H1 (cell line): ENCODE data around the gene FADS6. TPM values are rescaled to one million over a fixed set of nuclear protein-coding genes. Genes with fewer than 3 reads are reported as not detected.

Experiments
- CTCF ChIA-PET: fragments of 300-600 bp; sonication (Branson Sonifier 250); formaldehyde crosslinking; loops from one replicate; lab custom pipeline; 2021; ENCODE audit not compliant: partially characterized antibody; lab: Charles Lee
- POLR2A ChIA-PET: fragments of 300-600 bp; sonication (Branson Sonifier 250); formaldehyde crosslinking; loops from one replicate; lab custom pipeline; 2021; ENCODE audit warnings: inconsistent platforms; ENCODE audit not compliant: partially characterized antibody; lab: Charles Lee
- DNase-seq, 2 experiments: peaks; one replicate each; pipeline versions ENCODE4 v3.0.0 to v3.0.0-alpha.2; 2010 to 2022; ENCODE audit warnings: low spot score in 2 of 2, low read depth in 1 of 2, mixed read lengths in 1 of 2
- FAIRE-seq: peaks from 2 replicates; lab custom pipeline; 2011; peaks lifted over from hg19 to GRCh38; lab: Jason Lieb, UNC
- H2AFZ ChIP-seq: 2 replicates; pipeline ENCODE4 v1.8.1; 2012; ENCODE audit warnings: low read length, inconsistent platforms
- H2AK5ac ChIP-seq: 2 replicates; pipeline ENCODE4 v1.6.1; 2013; ENCODE audit warnings: low read depth, low read length
- H2BK120ac ChIP-seq: replicated peaks from 2 replicates; pipeline ENCODE3; 2013; ENCODE audit warnings: low read depth, low read length, inconsistent platforms
- H2BK12ac ChIP-seq: 2 replicates; pipeline ENCODE4 v1.6.1; 2013; ENCODE audit warnings: low read depth, low read length
- H2BK15ac ChIP-seq: 2 replicates; pipeline ENCODE4 v1.6.1; 2013; ENCODE audit warnings: low read length
- H2BK20ac ChIP-seq: 2 replicates; pipeline ENCODE4 v1.6.1; 2013; ENCODE audit warnings: low read length
- H2BK5ac ChIP-seq: 2 replicates; pipeline ENCODE4 v1.6.1; 2013; ENCODE audit warnings: low read depth, low read length
- H3K14ac ChIP-seq: 2 replicates; pipeline ENCODE4 v1.6.1; 2013; ENCODE audit warnings: inconsistent platforms; ENCODE audit not compliant: insufficient read length
- H3K18ac ChIP-seq: 2 replicates; pipeline ENCODE4 v1.6.1; 2013; ENCODE audit warnings: low read length; ENCODE audit errors: extremely low read depth
- H3K23ac ChIP-seq: 2 replicates; pipeline ENCODE4 v1.6.1; 2013; ENCODE audit warnings: inconsistent platforms; ENCODE audit not compliant: insufficient read length
- H3K23me2 ChIP-seq: 2 replicates; pipeline ENCODE4 v1.6.1; 2013; ENCODE audit warnings: low read depth, low read length
- H3K27ac ChIP-seq: 2 replicates; pipeline ENCODE4 v1.6.1; 2011; ENCODE audit warnings: low read depth, low read length, inconsistent platforms
- H3K27me3 ChIP-seq, 4 experiments: replicated peaks in 1 of 4; 1 replicate in 1 of 4; 2 replicates in 3 of 4; pipeline versions ENCODE4 v1.6.1 to v1.8.1; 2011 to 2013; ENCODE audit warnings: low read length in 3 of 4, mild to moderate bottlenecking in 3 of 4, inconsistent platforms in 2 of 4, mixed read lengths in 2 of 4, moderate library complexity in 1 of 4; ENCODE audit not compliant: control insufficient read depth in 3 of 4, insufficient read depth in 3 of 4; ENCODE audit errors: extremely low read depth in 1 of 4
- H3K36me3 ChIP-seq, 4 experiments: 2 replicates each; pipeline versions ENCODE4 v1.6.1 to v1.8.1; 2011 to 2013; ENCODE audit warnings: mild to moderate bottlenecking in 4 of 4, low read length in 3 of 4, moderate library complexity in 2 of 4, control low read depth in 1 of 4, inconsistent platforms in 1 of 4; ENCODE audit not compliant: insufficient read depth in 4 of 4, control insufficient read depth in 2 of 4
- H3K4ac ChIP-seq: replicated peaks from 2 replicates; pipeline ENCODE3; 2013; ENCODE audit warnings: low read length, low read depth, mixed read lengths, inconsistent platforms; ENCODE audit not compliant: insufficient read length
- H3K4me1 ChIP-seq, 4 experiments: replicated peaks in 1 of 4; 1 replicate in 1 of 4; 2 replicates in 3 of 4; pipeline versions ENCODE4 v1.6.1 to v1.8.1; 2011 to 2013; ENCODE audit warnings: low read length in 3 of 4, inconsistent platforms in 2 of 4, mixed read lengths in 1 of 4; ENCODE audit not compliant: insufficient read depth in 4 of 4, control insufficient read depth in 3 of 4
- H3K4me2 ChIP-seq, 2 experiments: 2 replicates each; pipeline versions ENCODE4 v1.6.1 to v1.8.1; 2011 to 2013; ENCODE audit warnings: low read depth in 2 of 2, low read length in 2 of 2, control low read depth in 1 of 2, inconsistent platforms in 1 of 2, mild to moderate bottlenecking in 1 of 2; ENCODE audit not compliant: insufficient read depth in 1 of 2
- H3K4me3 ChIP-seq, 4 experiments: fragments of 200-600, 300-600 bp in 1 of 4; sonication (generic), shearing (Covaris generic), sonication (Bioruptor Twin) in 1 of 4; 2 replicates each; pipeline versions ENCODE4 v1.5.1 to v1.8.1; 2011 to 2016; ENCODE audit warnings: low read length in 4 of 4, low read depth in 3 of 4, control low read depth in 2 of 4, inconsistent platforms in 2 of 4, mild to moderate bottlenecking in 2 of 4, mixed read lengths in 1 of 4, moderate library complexity in 1 of 4; ENCODE audit not compliant: insufficient read depth in 2 of 4; ENCODE audit errors: extremely low read depth in 1 of 4
- H3K56ac ChIP-seq: replicated peaks from 2 replicates; pipeline ENCODE3; 2013; ENCODE audit warnings: low read depth, mild to moderate bottlenecking, mixed read lengths, low read length, inconsistent platforms; ENCODE audit not compliant: insufficient read length
- H3K79me1 ChIP-seq: 2 replicates; pipeline ENCODE4 v1.6.1; 2013; ENCODE audit warnings: low read depth, low read length, control low read depth
- H3K79me2 ChIP-seq, 2 experiments: 2 replicates each; pipeline versions ENCODE4 v1.6.1 to v1.8.1; 2012 to 2013; ENCODE audit warnings: low read length in 2 of 2, mild to moderate bottlenecking in 2 of 2, inconsistent platforms in 1 of 2; ENCODE audit not compliant: insufficient read depth in 2 of 2, control insufficient read depth in 1 of 2
- H3K9ac ChIP-seq, 4 experiments: replicated peaks in 1 of 4; 1 replicate in 1 of 4; 2 replicates in 3 of 4; pipeline versions ENCODE4 v1.6.1 to v1.8.1; 2011 to 2013; ENCODE audit warnings: low read depth in 3 of 4, low read length in 3 of 4, control low read depth in 2 of 4, mild to moderate bottlenecking in 2 of 4, moderate library complexity in 2 of 4, inconsistent platforms in 1 of 4; ENCODE audit errors: extremely low read depth in 1 of 4
- H3K9me3 ChIP-seq, 2 experiments: 2 replicates each; pipeline versions ENCODE4 v1.6.1 to v1.8.1; 2012 to 2013; ENCODE audit warnings: mild to moderate bottlenecking in 2 of 2, moderate library complexity in 2 of 2, control low read depth in 1 of 2, inconsistent platforms in 1 of 2, low read depth in 1 of 2, low read length in 1 of 2, mixed read lengths in 1 of 2; ENCODE audit not compliant: insufficient read depth in 2 of 2
- H4K20me1 ChIP-seq, 2 experiments: replicated peaks in 1 of 2; 2 replicates each; pipeline versions ENCODE3 to v1.8.1; 2011 to 2013; ENCODE audit warnings: inconsistent platforms in 2 of 2, low read length in 2 of 2, mild to moderate bottlenecking in 1 of 2; ENCODE audit not compliant: insufficient read depth in 2 of 2, control insufficient read depth in 1 of 2
- H4K5ac ChIP-seq: 2 replicates; pipeline ENCODE4 v1.6.1; 2013; ENCODE audit warnings: low read length, low read depth, mixed read lengths, inconsistent platforms; ENCODE audit not compliant: insufficient read length
- H4K8ac ChIP-seq: 2 replicates; pipeline ENCODE4 v1.8.0; 2013; ENCODE audit warnings: mild to moderate bottlenecking, moderate library complexity, low read length, inconsistent platforms; ENCODE audit not compliant: insufficient read depth; ENCODE audit errors: extremely low read depth
- H4K91ac ChIP-seq: replicated peaks from 2 replicates; pipeline ENCODE3; 2013; ENCODE audit warnings: low read length, mixed read lengths, inconsistent platforms; ENCODE audit not compliant: insufficient read length
- CTBP2 ChIP-seq: IDR thresholded peaks from 2 replicates; pipeline ENCODE4 v1.7.0; 2011; ENCODE audit warnings: borderline replicate concordance, mild to moderate bottlenecking, moderate library complexity, mixed read lengths, low read length; ENCODE audit not compliant: insufficient read depth, insufficient read length
- E2F6 ChIP-seq: IDR thresholded peaks from 2 replicates; pipeline ENCODE4 v1.6.1; 2012; ENCODE audit warnings: inconsistent platforms
- GABPA ChIP-seq: IDR thresholded peaks from 2 replicates; pipeline ENCODE4 v1.6.1; 2011; ENCODE audit warnings: mild to moderate bottlenecking, low read length, moderate library complexity, borderline replicate concordance; ENCODE audit not compliant: insufficient read depth
- HDAC6 ChIP-seq: IDR thresholded peaks from one replicate; pipeline ENCODE4 v1.7.1; 2012; ENCODE audit warnings: low read depth, mild to moderate bottlenecking, inconsistent platforms, low read length, moderate library complexity
- NRF1 ChIP-seq: IDR thresholded peaks from 2 replicates; pipeline ENCODE4 v1.6.1; 2011; ENCODE audit warnings: mild to moderate bottlenecking, low read depth, low read length, improper control_type of control experiment
- RBBP5 ChIP-seq: IDR thresholded peaks from 2 replicates; pipeline ENCODE4 v1.7.1; 2012; ENCODE audit warnings: low read depth, mild to moderate bottlenecking, inconsistent platforms, low read length, moderate library complexity, borderline replicate concordance
- SRF ChIP-seq: IDR thresholded peaks from 2 replicates; pipeline ENCODE4 v1.6.1; 2011; ENCODE audit warnings: mild to moderate bottlenecking, low read depth, low read length, moderate library complexity
- YY1 ChIP-seq: IDR thresholded peaks from 2 replicates; pipeline ENCODE4 v1.6.1; 2011; ENCODE audit warnings: low read depth, mild to moderate bottlenecking, low read length
- WGBS, 2 experiments: shearing (Covaris generic) in 1 of 2; methylation state at CpG; one replicate each; pipeline versions ENCODE4 v1.1.6 to v1.1.7; 2013 to 2015; ENCODE audit warnings: low lambda C conversion rate in 2 of 2, mixed read lengths in 2 of 2, inconsistent platforms in 1 of 2, low coverage in 1 of 2, missing lambda C conversion rate in 1 of 2; ENCODE audit not compliant: insufficient replicate concordance in 2 of 2, insufficient coverage in 1 of 2, insufficient read length in 1 of 2; ENCODE audit errors: extremely low coverage in 1 of 2, missing lambda C conversion rate in 1 of 2; 5-methylcytosine and 5-hydroxymethylcytosine counted together
- polyA plus RNA-seq, 7 experiments: library from polyadenylated mRNA; depleted of rRNA in 3 of 7; stranded (reverse) in 5 of 7; unstranded in 2 of 7; fragments of >200 nt in 5 of 7; fragments of 200-250 nt in 2 of 7; gene quantifications; 1 replicate in 5 of 7; 2 replicates in 1 of 7; 4 replicates in 1 of 7; pipeline versions ENCODE4 v1.2.1 to v1.2.3, GENCODE V29; 2011 to 2013; ENCODE audit warnings: missing spikeins in 2 of 7, mixed read lengths in 2 of 7
- total RNA-seq: library from RNA; stranded (reverse); fragmentation: NEBNext Ultra II Directional; extraction: Animal tissue kit (Norgen Biotek cat#: 25700); gene quantifications from 2 replicates; pipeline ENCODE4 v1.2.1, GENCODE V29; 2021

FADS6 gene
- total and polyA plus RNA-seq, 2 of the 8 experiments (the other 6 are each of a cell fraction or from before 2014, with no cell fraction given), result 0.56 to 2.5 TPM

GRCh38 chr17:74874615-74875037 lies 18.8 kb downstream of the FADS6 start:
- Histone ChIP-seq H3K79me2 (no peaks in the 10 kb centered on the region; a peak in 1 of 4 replicates), H3K27me3 (peaks cover 0 to 3% (median 0%) of the 10 kb centered on the region in 4 experiments; a peak in 2 of 7 replicates), H3K27ac (no peak overlapping the region), H3K4ac (no peak overlapping the region), H3K56ac (no peak overlapping the region), H2BK15ac (no peak overlapping the region), H3K18ac (no peak overlapping the region), H2BK20ac (no peak overlapping the region), H2AK5ac (no peak overlapping the region), H3K4me1 (peaks cover 0 to 14% (median 6%) of the 10 kb centered on the region in 4 experiments; a peak in 6 of 7 replicates), H2BK120ac (no peak overlapping the region), H3K9me3 (no peaks in the 10 kb centered on the region), H4K8ac (no peak overlapping the region), H2AFZ (no peak overlapping the region), H4K91ac (no peak overlapping the region), H4K20me1 (no peaks in the 10 kb centered on the region), H3K36me3 (no peaks in the 10 kb centered on the region), H3K23ac (no peak overlapping the region), H3K4me2 (no peak overlapping the region; a peak in 1 of 4 replicates), H3K14ac (no peak overlapping the region), H4K5ac (no peak overlapping the region), H3K9ac (no peak overlapping the region), H2BK12ac (no peak overlapping the region), H3K79me1 (peaks cover 7% of the 10 kb centered on the region; the same call in 1 of the 2 replicates), H2BK5ac (no peak overlapping the region), H3K23me2 (peaks cover 10% of the 10 kb centered on the region), H3K4me3 (no peak overlapping the region)
- no peak for TF ChIP-seq GABPA
- no peak for TF ChIP-seq SRF
- TF ChIP-seq RBBP5, result no peak
- TF ChIP-seq NRF1, result no peak
- TF ChIP-seq E2F6, result no peak
- TF ChIP-seq CTBP2, result no peak
- TF ChIP-seq YY1, result no peak
- no peak for TF ChIP-seq HDAC6
- no peak for FAIRE-seq
- DNase-seq, result no peak
- ChIA-PET CTCF (interaction anchor here (1.0 to 81.0 kb wide), 7 partner anchors 13 to 137 kb away, joined by 3 to 2981 read pairs (median 6); partner anchors contain the start of genes GRIN2C, NAT9 and OTOP2), POLR2A (interaction anchor here (1.8 to 2.1 kb wide), 2 partner anchors 18 to 39 kb away, joined by 5 read pairs; no protein-coding TSS in a partner anchor)
- 91% methylated on average over 5 of the region's 5 CpGs; no CpG with 5 or more reads in 1 of the 2 experiments for WGBS, 2 experiments
